Activated naive CD8-positive, alpha-beta T cell treated with anti-CD3 and anti-CD28 coated beads, Interleukin-2, amount 10 ng/mL, durations not matched to agents 7 days and 5 days (primary cell): ENCODE data around the gene PSMC3. TPM values are rescaled to one million over a fixed set of nuclear protein-coding genes. Genes with fewer than 3 reads are reported as not detected.
A peak's percentile ranks its signal among the peaks of the same experiment; 100 is the strongest.

ENCODE experiments used
- ATAC-seq: fragments of 150-1000 bp; cut with Tn5 transposase; one replicate; pipeline ENCODE4 v1.10.0; 2021; ENCODE audit warnings: low read depth, moderate library complexity
- POLR2A ChIA-PET: fragments of 350-600 bp; sonication (Branson Sonifier 250); formaldehyde crosslinking; loops from one replicate; lab custom pipeline; 2021; ENCODE audit warnings: antibody characterized with exemption; lab: Charles Lee
- DNase-seq: peaks from one replicate; pipeline ENCODE4 v3.0.0; 2021
- H3K27ac Mint-ChIP-seq: one replicate; pipeline ENCODE4 v1.8.0; 2022; ENCODE audit warnings: mild to moderate bottlenecking, mixed read lengths
- H3K27me3 Mint-ChIP-seq: one replicate; pipeline ENCODE4 v1.8.0; 2022; ENCODE audit warnings: mild to moderate bottlenecking, moderate library complexity, mixed read lengths
- H3K36me3 Mint-ChIP-seq: one replicate; pipeline ENCODE4 v1.8.0; 2021; ENCODE audit warnings: mild to moderate bottlenecking, mixed read lengths
- H3K4me1 Mint-ChIP-seq: one replicate; pipeline ENCODE4 v1.8.0; 2021; ENCODE audit warnings: mixed read lengths
- H3K4me3 Mint-ChIP-seq: one replicate; pipeline ENCODE4 v1.8.0; 2022; ENCODE audit warnings: mild to moderate bottlenecking, moderate library complexity, mixed read lengths
- H3K9me3 Mint-ChIP-seq: one replicate; pipeline ENCODE4 v1.8.0; 2021; ENCODE audit warnings: mixed read lengths
- total RNA-seq, 2 experiments: library from RNA; stranded (reverse); gene quantifications; one replicate each; pipeline ENCODE4 v1.2.3, GENCODE V29; 2021

PSMC3 gene
- total RNA-seq, 2 experiments from 2014 or later: 113 to 115 TPM

GRCh38 chr11:47437746-47438418, 11.6 kb upstream of the PSMC3 start:
- peaks cover 6% of the 10 kb centered on the region for H3K27me3 Mint-ChIP-seq
- ATAC-seq (no peak), DNase-seq (no peak)
- POLR2A ChIA-PET: no interaction called here
- H3K27ac Mint-ChIP-seq: no peak overlapping the region
- H3K36me3 Mint-ChIP-seq: no peaks in the 10 kb centered on the region
- no peak overlapping the region for H3K4me3 Mint-ChIP-seq
- no peaks in the 10 kb centered on the region for H3K4me1 Mint-ChIP-seq
- no peaks in the 10 kb centered on the region for H3K9me3 Mint-ChIP-seq

GRCh38 chr11:47437218-47437745, 11.0 kb upstream of the PSMC3 start:
- Mint-ChIP-seq H3K36me3 (no peaks in the 10 kb centered on the region), H3K9me3 (no peaks in the 10 kb centered on the region), H3K4me1 (no peaks in the 10 kb centered on the region), H3K27ac (no peak overlapping the region), H3K4me3 (no peak overlapping the region), H3K27me3 (peaks cover 6% of the 10 kb centered on the region)
- ATAC-seq: no peak
- DNase-seq: no peak
- POLR2A ChIA-PET: no interaction called here

GRCh38 chr11:47436726-47437125, 10.5 kb upstream of the PSMC3 start:
- H3K4me3 Mint-ChIP-seq: no peak overlapping the region
- POLR2A ChIA-PET: no interaction called here
- H3K4me1 Mint-ChIP-seq: no peaks in the 10 kb centered on the region
- DNase-seq: no peak
- H3K27me3 Mint-ChIP-seq: peaks cover 6% of the 10 kb centered on the region
- ATAC-seq: no peak
- H3K36me3 Mint-ChIP-seq: no peaks in the 10 kb centered on the region
- H3K9me3 Mint-ChIP-seq: no peaks in the 10 kb centered on the region
- H3K27ac Mint-ChIP-seq: no peak overlapping the region

GRCh38 chr11:47435687-47436086, 9.4 kb upstream of the PSMC3 start:
- ATAC-seq: no peak
- Mint-ChIP-seq H3K36me3 (no peaks in the 10 kb centered on the region), H3K27me3 (peaks cover 6% of the 10 kb centered on the region), H3K4me3 (no peak overlapping the region), H3K4me1 (no peaks in the 10 kb centered on the region), H3K9me3 (no peaks in the 10 kb centered on the region), H3K27ac (no peak overlapping the region)
- DNase-seq: no peak
- POLR2A ChIA-PET: interaction anchor here (0.7 kb wide), 1 partner anchor 233 kb away, joined by 4 read pairs; no protein-coding TSS in a partner anchor

GRCh38 chr11:47434011-47434786, 8.0 kb upstream of the PSMC3 start:
- POLR2A ChIA-PET: no interaction called here
- DNase-seq (no peak), ATAC-seq (no peak)
- Mint-ChIP-seq H3K27me3 (peaks cover 6% of the 10 kb centered on the region), H3K9me3 (no peaks in the 10 kb centered on the region), H3K4me3 (no peak overlapping the region), H3K4me1 (peaks cover 3% of the 10 kb centered on the region), H3K36me3 (no peaks in the 10 kb centered on the region), H3K27ac (no peak overlapping the region)

- DNase-seq (no peak), ATAC-seq (no peak)
- H3K27ac Mint-ChIP-seq: no peak overlapping the region
- H3K36me3 Mint-ChIP-seq: no peaks in the 10 kb centered on the region
- POLR2A ChIA-PET: no interaction called here
- peaks cover 6% of the 10 kb centered on the region for H3K27me3 Mint-ChIP-seq
- H3K4me3 Mint-ChIP-seq: no peak overlapping the region
- H3K4me1 Mint-ChIP-seq: peaks cover 3% of the 10 kb centered on the region
- no peaks in the 10 kb centered on the region for H3K9me3 Mint-ChIP-seq
Observed at GRCh38 chr11:47433157-47433556, 6.9 kb upstream of the PSMC3 start.

- Mint-ChIP-seq H3K27ac (no peak overlapping the region), H3K4me3 (no peak overlapping the region), H3K27me3 (peaks cover 4% of the 10 kb centered on the region), H3K4me1 (peaks cover 4% of the 10 kb centered on the region), H3K9me3 (no peaks in the 10 kb centered on the region), H3K36me3 (no peaks in the 10 kb centered on the region)
- POLR2A ChIA-PET: no interaction called here
- no peak for ATAC-seq
- no peak for DNase-seq
Observed at GRCh38 chr11:47431356-47432083, 5.3 kb upstream of the PSMC3 start.

- Mint-ChIP-seq H3K36me3 (peaks cover 3% of the 10 kb centered on the region), H3K27me3 (no peaks in the 10 kb centered on the region), H3K4me3 (no peak overlapping the region), H3K4me1 (peaks cover 5% of the 10 kb centered on the region), H3K27ac (no peak overlapping the region), H3K9me3 (no peaks in the 10 kb centered on the region)
- DNase-seq: no peak
- POLR2A ChIA-PET: no interaction called here
- ATAC-seq: no peak
Observed at GRCh38 chr11:47430524-47430923, 4.3 kb upstream of the PSMC3 start.

GRCh38 chr11:47425611-47426010, 628 bp downstream of the PSMC3 start:
- DNase-seq: no peak
- Mint-ChIP-seq H3K27me3 (no peaks in the 10 kb centered on the region), H3K9me3 (no peaks in the 10 kb centered on the region), H3K27ac (peak overlapping the region; percentile 99), H3K4me3 (peak overlapping the region; percentile 100), H3K4me1 (peaks cover 18% of the 10 kb centered on the region), H3K36me3 (peaks cover 16% of the 10 kb centered on the region)
- POLR2A ChIA-PET: interaction anchor here (0.7 to 3.9 kb wide), 8 partner anchors 8 to 210 kb away, joined by 3 to 22 read pairs (median 4); partner anchors contain the start of gene DDB2
- ATAC-seq: no peak

GRCh38 chr11:47418454-47419259, 7.6 kb downstream of the PSMC3 start:
- Mint-ChIP-seq H3K4me3 (no peak overlapping the region), H3K36me3 (peaks cover 27% of the 10 kb centered on the region), H3K27me3 (no peaks in the 10 kb centered on the region), H3K4me1 (peaks cover 5% of the 10 kb centered on the region), H3K9me3 (no peaks in the 10 kb centered on the region), H3K27ac (no peak overlapping the region)
- DNase-seq (no peak), ATAC-seq (no peak)
- POLR2A ChIA-PET: interaction anchor here (0.7 kb wide), 1 partner anchor 361 kb away, joined by 3 read pairs; no protein-coding TSS in a partner anchor

GRCh38 chr11:47417712-47418111, 8.5 kb downstream of the PSMC3 start:
- ATAC-seq: no peak
- no peak for DNase-seq
- H3K27me3 Mint-ChIP-seq: no peaks in the 10 kb centered on the region
- no peaks in the 10 kb centered on the region for H3K9me3 Mint-ChIP-seq
- H3K27ac Mint-ChIP-seq: peak overlapping the region; percentile 42
- peaks cover 5% of the 10 kb centered on the region for H3K4me1 Mint-ChIP-seq
- POLR2A ChIA-PET: interaction anchor here (1.4 to 1.8 kb wide), 2 partner anchors 8 to 9 kb away, joined by 3 to 5 read pairs; partner anchors contain the start of genes PSMC3 and SLC39A13
- H3K36me3 Mint-ChIP-seq: peaks cover 23% of the 10 kb centered on the region
- no peak overlapping the region for H3K4me3 Mint-ChIP-seq

GRCh38 chr11:47415949-47416472, 10.2 kb downstream of the PSMC3 start:
- peaks cover 5% of the 10 kb centered on the region for H3K4me1 Mint-ChIP-seq
- H3K27ac Mint-ChIP-seq: no peak overlapping the region
- peaks cover 23% of the 10 kb centered on the region for H3K36me3 Mint-ChIP-seq
- ATAC-seq: no peak
- POLR2A ChIA-PET: interaction anchor here (0.8 kb wide), 1 partner anchor 10 kb away, joined by 4 read pairs; the partner anchor contains the start of gene PSMC3
- H3K9me3 Mint-ChIP-seq: no peaks in the 10 kb centered on the region
- no peak for DNase-seq
- H3K4me3 Mint-ChIP-seq: no peak overlapping the region
- H3K27me3 Mint-ChIP-seq: no peaks in the 10 kb centered on the region
